PC-3 (cell line): Measurements from ENCODE around the gene GRWD1. TPM values are rescaled to one million over a fixed set of nuclear protein-coding genes. Genes with fewer than 3 reads are reported as not detected.

Source experiments
- ATAC-seq: fragments of 200-7000 bp; cut with Tn5 transposase; 2 replicates; pipeline ENCODE4 v1.9.1; 2020; ENCODE audit warnings: mild to moderate bottlenecking, moderate library complexity
- BruUV-seq: library from RNA; stranded (reverse); fragments of 400-500 nt; replicated peaks from 2 replicates; lab custom pipeline; 2021; lab: Mats Ljungman, UMichigan
- CTCF ChIA-PET: fragments of 300-600 bp; sonication (Branson Sonifier 250); formaldehyde crosslinking; loops from one replicate; lab custom pipeline; 2022; ENCODE audit warnings: antibody characterized with exemption; lab: Charles Lee
- POLR2A ChIA-PET: fragments of 300-600 bp; sonication (Branson Sonifier 250); formaldehyde crosslinking; loops from one replicate; lab custom pipeline; 2022; ENCODE audit warnings: antibody characterized with exemption; ENCODE audit not compliant: unreplicated experiment; lab: Charles Lee
- DNase-seq: peaks from one replicate; pipeline ENCODE4 v3.0.0-alpha.2; 2015
- H2AFZ ChIP-seq: fragments of 300-600 bp; sonication (generic); 2 replicates; pipeline ENCODE4 v1.6.0; 2016; ENCODE audit warnings: antibody characterized with exemption, low read length
- H3F3A ChIP-seq: fragments of 300-600 bp; sonication (generic); one replicate; pipeline ENCODE4 v1.6.0; 2017; ENCODE audit warnings: antibody characterized with exemption, low read length, control low read depth, mild to moderate bottlenecking; ENCODE audit not compliant: unreplicated experiment
- H3K27ac ChIP-seq: fragments of 300-600 bp; sonication (generic); 2 replicates; pipeline ENCODE4 v1.5.1; 2016; ENCODE audit warnings: mild to moderate bottlenecking, low read length
- H3K27me3 ChIP-seq: fragments of 300-600 bp; sonication (generic); 2 replicates; pipeline ENCODE4 v1.6.1; 2016; ENCODE audit warnings: low read length, mixed read lengths
- H3K36me3 ChIP-seq: fragments of 300-600 bp; sonication (generic); 2 replicates; pipeline ENCODE4 v1.6.1; 2016; ENCODE audit warnings: low read depth, mixed run types, low read length, mixed read lengths
- H3K4me1 ChIP-seq: fragments of 300-600 bp; sonication (generic); 2 replicates; pipeline ENCODE4 v1.5.1; 2016; ENCODE audit warnings: low read length; ENCODE audit not compliant: insufficient read depth
- H3K4me2 ChIP-seq: fragments of 300-600 bp; sonication (generic); 2 replicates; pipeline ENCODE4 v1.6.0; 2016; ENCODE audit warnings: low read length
- H3K4me3 ChIP-seq: fragments of 300-600 bp; sonication (generic); 2 replicates; pipeline ENCODE4 v1.5.1; 2016; ENCODE audit warnings: mild to moderate bottlenecking, low read length, mixed read lengths
- H3K79me2 ChIP-seq: fragments of 300-600 bp; sonication (generic); 2 replicates; pipeline ENCODE4 v1.6.1; 2017; ENCODE audit warnings: low read length, mixed read lengths
- H3K9ac ChIP-seq: fragments of 300-600 bp; sonication (generic); 2 replicates; pipeline ENCODE4 v1.6.0; 2016; ENCODE audit warnings: mild to moderate bottlenecking, low read length
- H3K9me2 ChIP-seq: fragments of 300-600 bp; sonication (generic); replicated peaks from 2 replicates; pipeline ENCODE4 v1.6.1; 2016; ENCODE audit warnings: mixed run types, low read length, mixed read lengths
- H3K9me3 ChIP-seq: fragments of 300-600 bp; sonication (generic); 2 replicates; pipeline ENCODE4 v1.6.1; 2016; ENCODE audit warnings: low read length, mixed read lengths
- H4K20me1 ChIP-seq: fragments of 300-600 bp; sonication (generic); 2 replicates; pipeline ENCODE4 v1.6.1; 2016; ENCODE audit warnings: low read length, mixed read lengths
- CTCF ChIP-seq: fragments of 300-600 bp; sonication (generic); conservative IDR thresholded peaks from 2 replicates; pipeline ENCODE4 v1.5.1; 2017; ENCODE audit warnings: antibody characterized with exemption, low read depth, mild to moderate bottlenecking, low read length
- EZH2 ChIP-seq: fragments of 300-600 bp; sonication (generic); IDR thresholded peaks from one replicate; pipeline ENCODE4 v1.6.1; 2017; ENCODE audit warnings: antibody characterized with exemption, mild to moderate bottlenecking, low read length; ENCODE audit not compliant: unreplicated experiment
- EZH2phosphoT487 ChIP-seq: fragments of 300-600 bp; sonication (generic); IDR thresholded peaks from 2 replicates; pipeline ENCODE4 v1.6.1; 2018; ENCODE audit warnings: mild to moderate bottlenecking, antibody characterized with exemption, low read length, borderline replicate concordance
- intact Hi-C: fragments of 100-400 bp; cut with micrococcal nuclease; formaldehyde crosslinking; loops from 2 replicates; pipeline ENCODE4 v1.9.0; 2023
- total RNA-seq: library from RNA; depleted of rRNA; stranded (reverse); fragments of >200 nt; gene quantifications from 2 replicates; pipeline ENCODE4 v1.2.3, GENCODE V29; 2014

Gene GRWD1
- total RNA-seq, 1 experiment from 2014 or later = 33.2 TPM

- Histone ChIP-seq H3K4me2 (peak overlapping the region; percentile 78), H3K27me3 (no peaks in the 10 kb centered on the region), H2AFZ (peak overlapping the region; percentile 60; the same call in 1 of the 2 replicates), H3K79me2 (peaks cover 4% of the 10 kb centered on the region; the same call in 1 of the 2 replicates), H4K20me1 (no peaks in the 10 kb centered on the region), H3K9ac (peak overlapping the region; percentile 63; the same call in 1 of the 2 replicates), H3K9me3 (no peaks in the 10 kb centered on the region), H3K27ac (no peak overlapping the region), H3K9me2 (no peaks in the 10 kb centered on the region), H3F3A (no peaks in the 10 kb centered on the region), H3K4me1 (peaks cover 13% of the 10 kb centered on the region), H3K4me3 (peak overlapping the region; percentile 70), H3K36me3 (no peaks in the 10 kb centered on the region)
- peak; percentile 94 for DNase-seq
- peak; percentile 79 for ATAC-seq
- POLR2A ChIA-PET = interaction anchor here (0.6 to 1.4 kb wide), 5 partner anchors 13 to 1437 kb away, joined by 3 to 6 read pairs (median 4); partner anchors contain the start of gene TMEM143
- BruUV-seq = no TSS peak
- TF ChIP-seq CTCF (no peak), EZH2 (no peak), EZH2phosphoT487 (no peak)
- intact Hi-C loops = no loop called here
- CTCF ChIA-PET = interaction anchor here (0.5 to 1.5 kb wide), 4 partner anchors 13 to 114 kb away, joined by 3 to 17 read pairs (median 6); no protein-coding TSS in a partner anchor
Observed at GRCh38 chr19:48492925-48493717, 47.3 kb downstream of the GRWD1 start.

GRCh38 chr19:48493718-48494401, 48.1 kb downstream of the GRWD1 start:
- no peaks in the 10 kb centered on the region for H3K9me3 ChIP-seq
- H3K4me1 ChIP-seq = peaks cover 6% of the 10 kb centered on the region
- DNase-seq (no peak), ATAC-seq (peak; percentile 2; the same call in 1 of the 2 replicates)
- no peak for TF ChIP-seq CTCF
- no peak for TF ChIP-seq EZH2phosphoT487
- TF ChIP-seq EZH2 = no peak
- H3F3A ChIP-seq = no peaks in the 10 kb centered on the region
- H3K9ac ChIP-seq = peak overlapping the region; percentile 63; the same call in 1 of the 2 replicates
- H3K36me3 ChIP-seq = no peaks in the 10 kb centered on the region
- H3K27me3 ChIP-seq = no peaks in the 10 kb centered on the region
- CTCF ChIA-PET = interaction anchor here (0.5 to 1.5 kb wide), 2 partner anchors 90 to 114 kb away, joined by 3 to 17 read pairs; no protein-coding TSS in a partner anchor
- intact Hi-C loops = no loop called here
- H3K4me3 ChIP-seq = peak overlapping the region; percentile 70
- peaks cover 4% of the 10 kb centered on the region; the same call in 1 of the 2 replicates for H3K79me2 ChIP-seq
- H3K27ac ChIP-seq = no peak overlapping the region
- H2AFZ ChIP-seq = 0 out of 2 replicates have a peak overlapping the region, but pooled peaks have one; percentile 53
- H3K4me2 ChIP-seq = peak overlapping the region; percentile 92
- no TSS peak for BruUV-seq
- POLR2A ChIA-PET = interaction anchor here (0.6 to 1.4 kb wide), 4 partner anchors 12 to 130 kb away, joined by 3 to 6 read pairs (median 4); partner anchors contain the start of gene TMEM143
- no peaks in the 10 kb centered on the region for H4K20me1 ChIP-seq
- H3K9me2 ChIP-seq = no peaks in the 10 kb centered on the region
